HL-60 (cell line): ENCODE results near the gene DHX34.
"Not testable (repeated sequence)": the region's sequence is repeated elsewhere in the genome, so short reads cannot be mapped to it uniquely, and the experiment has no call there.

ENCODE experiments used
- GABPA ChIP-seq: IDR thresholded peaks from 2 replicates; pipeline ENCODE4 v1.6.1; 2012; ENCODE audit warnings: low read depth
- POLR2AphosphoS5 ChIP-seq: IDR thresholded peaks from 2 replicates; pipeline ENCODE4 v1.6.1; 2012; ENCODE audit warnings: low read depth
- SPI1 ChIP-seq: IDR thresholded peaks from 2 replicates; pipeline ENCODE4 v1.6.1; 2012; ENCODE audit warnings: low read depth, mild to moderate bottlenecking, borderline replicate concordance
- TF ChIP-seq, protein P1 (sequence below): IDR thresholded peaks from one replicate; pipeline ENCODE4 v1.5.1; 2011; ENCODE audit warnings: low read length, control low read depth, inconsistent platforms; ENCODE audit not compliant: insufficient read depth
- TF ChIP-seq, protein P2 (sequence below): IDR thresholded peaks from 2 replicates; pipeline ENCODE4 v1.6.1; 2012; ENCODE audit warnings: low read depth; ENCODE audit not compliant: insufficient replicate concordance

DNA sequence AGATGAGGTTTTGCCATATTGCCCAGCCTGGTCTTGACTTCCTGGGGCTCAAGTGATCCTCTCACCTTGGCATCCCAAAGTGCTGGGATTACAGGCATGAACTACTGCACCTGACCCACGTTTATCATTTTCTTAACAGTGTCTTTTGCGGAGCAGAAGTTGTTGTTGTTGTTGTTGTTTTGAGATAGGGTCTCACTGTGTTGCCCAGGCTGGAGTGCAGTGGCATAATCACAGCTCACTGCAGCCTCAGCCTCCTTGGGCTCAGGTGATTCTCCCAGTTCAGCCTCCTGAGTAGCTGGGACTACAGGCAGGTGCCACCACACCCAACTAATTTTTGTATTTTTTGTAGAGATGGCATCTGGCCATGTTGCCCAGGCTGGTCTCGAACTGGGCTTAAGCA, 38.5 kb downstream of the DHX34 start:
- TF ChIP-seq, protein P1, sequence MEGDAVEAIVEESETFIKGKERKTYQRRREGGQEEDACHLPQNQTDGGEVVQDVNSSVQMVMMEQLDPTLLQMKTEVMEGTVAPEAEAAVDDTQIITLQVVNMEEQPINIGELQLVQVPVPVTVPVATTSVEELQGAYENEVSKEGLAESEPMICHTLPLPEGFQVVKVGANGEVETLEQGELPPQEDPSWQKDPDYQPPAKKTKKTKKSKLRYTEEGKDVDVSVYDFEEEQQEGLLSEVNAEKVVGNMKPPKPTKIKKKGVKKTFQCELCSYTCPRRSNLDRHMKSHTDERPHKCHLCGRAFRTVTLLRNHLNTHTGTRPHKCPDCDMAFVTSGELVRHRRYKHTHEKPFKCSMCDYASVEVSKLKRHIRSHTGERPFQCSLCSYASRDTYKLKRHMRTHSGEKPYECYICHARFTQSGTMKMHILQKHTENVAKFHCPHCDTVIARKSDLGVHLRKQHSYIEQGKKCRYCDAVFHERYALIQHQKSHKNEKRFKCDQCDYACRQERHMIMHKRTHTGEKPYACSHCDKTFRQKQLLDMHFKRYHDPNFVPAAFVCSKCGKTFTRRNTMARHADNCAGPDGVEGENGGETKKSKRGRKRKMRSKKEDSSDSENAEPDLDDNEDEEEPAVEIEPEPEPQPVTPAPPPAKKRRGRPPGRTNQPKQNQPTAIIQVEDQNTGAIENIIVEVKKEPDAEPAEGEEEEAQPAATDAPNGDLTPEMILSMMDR: not testable (repeated sequence)
- TF ChIP-seq, protein P2, sequence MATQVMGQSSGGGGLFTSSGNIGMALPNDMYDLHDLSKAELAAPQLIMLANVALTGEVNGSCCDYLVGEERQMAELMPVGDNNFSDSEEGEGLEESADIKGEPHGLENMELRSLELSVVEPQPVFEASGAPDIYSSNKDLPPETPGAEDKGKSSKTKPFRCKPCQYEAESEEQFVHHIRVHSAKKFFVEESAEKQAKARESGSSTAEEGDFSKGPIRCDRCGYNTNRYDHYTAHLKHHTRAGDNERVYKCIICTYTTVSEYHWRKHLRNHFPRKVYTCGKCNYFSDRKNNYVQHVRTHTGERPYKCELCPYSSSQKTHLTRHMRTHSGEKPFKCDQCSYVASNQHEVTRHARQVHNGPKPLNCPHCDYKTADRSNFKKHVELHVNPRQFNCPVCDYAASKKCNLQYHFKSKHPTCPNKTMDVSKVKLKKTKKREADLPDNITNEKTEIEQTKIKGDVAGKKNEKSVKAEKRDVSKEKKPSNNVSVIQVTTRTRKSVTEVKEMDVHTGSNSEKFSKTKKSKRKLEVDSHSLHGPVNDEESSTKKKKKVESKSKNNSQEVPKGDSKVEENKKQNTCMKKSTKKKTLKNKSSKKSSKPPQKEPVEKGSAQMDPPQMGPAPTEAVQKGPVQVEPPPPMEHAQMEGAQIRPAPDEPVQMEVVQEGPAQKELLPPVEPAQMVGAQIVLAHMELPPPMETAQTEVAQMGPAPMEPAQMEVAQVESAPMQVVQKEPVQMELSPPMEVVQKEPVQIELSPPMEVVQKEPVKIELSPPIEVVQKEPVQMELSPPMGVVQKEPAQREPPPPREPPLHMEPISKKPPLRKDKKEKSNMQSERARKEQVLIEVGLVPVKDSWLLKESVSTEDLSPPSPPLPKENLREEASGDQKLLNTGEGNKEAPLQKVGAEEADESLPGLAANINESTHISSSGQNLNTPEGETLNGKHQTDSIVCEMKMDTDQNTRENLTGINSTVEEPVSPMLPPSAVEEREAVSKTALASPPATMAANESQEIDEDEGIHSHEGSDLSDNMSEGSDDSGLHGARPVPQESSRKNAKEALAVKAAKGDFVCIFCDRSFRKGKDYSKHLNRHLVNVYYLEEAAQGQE: not testable (repeated sequence)
- TF ChIP-seq POLR2AphosphoS5, GABPA, SPI1: not testable (repeated sequence)
